Fibroblast of skin of scalp (primary cell): ENCODE measurements around the gene TAS2R43.
"Not testable (repeated sequence)": the region's sequence is repeated elsewhere in the genome, so short reads cannot be mapped to it uniquely, and the experiment has no call there.

Source experiments
- DNase-seq: peaks from one replicate; pipeline ENCODE4 v3.0.0-alpha.2; 2013

The TAS2R43 gene

DNA sequence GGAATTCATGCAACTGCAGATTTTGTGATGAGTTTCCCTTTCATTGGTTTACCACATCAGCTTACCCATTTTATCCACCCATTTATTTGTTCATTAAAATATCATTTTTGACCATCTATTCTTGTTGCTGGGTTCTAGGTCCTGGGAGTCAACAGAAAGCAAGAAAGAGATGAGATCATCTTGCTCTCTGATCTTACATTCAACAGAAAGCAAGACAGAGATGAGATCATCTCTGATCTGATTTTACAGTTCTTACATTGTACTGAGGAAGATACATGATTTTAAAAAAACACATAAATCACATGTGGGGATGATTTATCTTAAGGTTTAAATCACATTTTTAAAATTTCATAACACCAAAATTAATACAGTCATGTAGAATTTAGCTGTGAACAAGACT lies 32.3 kb downstream of the TAS2R43 start:
- DNase-seq: peak; percentile 4

DNA sequence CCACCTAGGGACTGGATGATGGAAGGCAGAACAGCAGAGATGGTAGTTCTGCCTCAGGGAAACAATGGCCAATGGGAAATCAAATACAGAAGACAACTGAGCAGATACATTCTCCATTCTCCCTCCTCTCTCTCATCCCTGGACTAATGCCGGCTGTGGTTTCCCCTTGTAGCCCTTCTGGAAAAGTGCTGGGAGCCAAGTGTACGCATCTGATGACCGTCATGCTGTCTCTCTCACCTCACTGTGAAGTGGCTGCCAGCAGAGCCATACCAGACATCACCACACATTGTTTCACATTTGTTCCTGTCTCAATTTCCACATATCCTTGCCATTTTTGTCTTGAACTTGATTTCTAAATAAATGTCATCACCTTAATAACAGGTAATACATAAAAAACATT lies 33.1 kb downstream of the TAS2R43 start:
- DNase-seq: no peak

DNA sequence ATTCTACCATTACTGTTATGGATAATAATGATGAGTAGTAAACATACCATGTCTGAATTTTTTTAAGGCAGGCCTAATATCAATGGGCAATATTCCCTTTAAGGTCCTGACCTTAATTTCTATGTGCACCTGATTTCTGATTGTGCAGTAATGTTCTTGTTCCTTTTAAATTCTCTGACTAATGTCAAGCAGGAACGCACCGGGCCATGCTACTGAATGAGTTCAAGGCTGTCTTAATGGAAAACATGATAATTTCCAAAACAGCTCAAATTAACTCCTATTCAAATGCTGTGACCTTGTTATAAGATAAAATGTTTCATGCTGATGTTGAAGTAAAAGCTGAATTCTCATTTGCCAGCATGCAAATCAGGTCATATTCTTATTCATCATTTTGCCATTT lies 36.8 kb downstream of the TAS2R43 start:
- no peak for DNase-seq

DNA sequence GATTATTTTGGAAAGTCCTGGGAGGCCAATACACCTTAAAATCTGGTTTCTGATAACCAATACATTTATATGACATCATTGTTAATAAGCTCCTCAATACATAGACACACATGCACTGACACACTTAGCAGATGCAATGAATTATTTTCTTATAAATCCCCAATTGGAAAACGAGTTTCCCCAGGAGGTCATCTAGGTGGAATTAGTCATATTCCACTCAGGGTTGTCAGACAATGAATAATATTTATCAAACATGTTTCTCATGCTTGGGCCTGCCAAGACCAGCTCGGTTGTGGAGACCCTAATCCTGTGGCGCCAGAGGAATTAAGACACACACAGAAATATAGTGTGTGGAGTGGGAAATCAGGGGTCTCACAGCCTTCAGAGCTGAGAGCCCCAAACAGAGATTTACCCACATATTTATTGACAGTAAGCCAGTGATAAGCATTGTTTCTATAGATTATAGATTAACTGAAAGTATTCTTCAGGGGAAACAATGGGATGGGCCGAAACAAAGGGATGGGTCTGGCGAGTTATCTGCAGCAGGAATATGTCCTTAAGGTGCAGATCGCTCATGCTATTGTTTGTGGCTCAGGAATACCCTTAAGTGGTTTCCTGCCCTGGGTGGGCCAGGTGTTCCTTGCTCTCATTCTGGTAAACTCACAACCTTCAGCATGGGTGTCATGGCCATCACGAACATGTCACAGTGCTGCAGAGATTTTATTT lies 42.1 kb downstream of the TAS2R43 start:
- not testable (repeated sequence) for DNase-seq

DNA sequence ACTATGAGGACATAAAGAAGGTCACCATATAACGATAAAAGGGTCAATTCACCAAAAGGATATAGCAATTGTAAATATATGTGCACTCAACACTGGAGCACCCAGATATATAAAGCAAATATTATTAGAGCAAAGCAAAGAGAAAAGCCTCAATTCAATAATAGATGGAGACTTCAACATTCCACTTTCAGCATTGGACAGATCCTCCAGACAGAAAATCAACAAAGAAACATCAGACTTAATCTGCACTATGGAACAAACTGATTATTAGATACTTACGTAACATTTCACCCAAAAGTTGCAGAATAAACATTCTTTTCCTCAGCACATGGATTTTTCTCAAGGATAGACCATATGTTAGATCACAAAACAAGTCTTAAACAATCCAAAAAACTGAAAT lies 50.7 kb downstream of the TAS2R43 start:
- not testable (repeated sequence) for DNase-seq
